ENCODE results near the gene ST8SIA4. TPM values are rescaled to one million over a fixed set of nuclear protein-coding genes. Genes with fewer than 3 reads are reported as not detected.

The ST8SIA4 gene
- total RNA-seq, 1 experiment from 2014 or later = 0.41 TPM

DNA sequence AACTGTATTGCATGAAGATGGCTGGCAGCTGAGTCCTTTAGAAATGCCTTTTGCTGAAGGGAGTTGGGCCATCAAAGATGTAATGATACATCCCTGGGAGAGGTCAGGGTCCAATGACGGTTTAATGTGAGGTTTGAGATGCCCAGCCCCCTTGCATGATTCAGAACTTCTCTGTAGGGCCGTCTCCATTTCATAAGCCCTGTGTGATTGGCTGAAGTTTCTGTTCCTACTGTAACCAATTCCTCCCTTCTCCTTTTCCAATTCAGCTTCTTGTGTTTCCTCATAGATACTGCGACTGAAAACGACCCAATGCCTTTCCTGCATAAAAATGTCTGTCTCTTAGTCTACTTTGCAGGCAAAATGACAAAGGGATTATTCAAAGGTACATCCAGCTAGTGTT is 47.9 kb upstream of the ST8SIA4 start:
- ChIA-PET POLR2A (no interaction called here), CTCF (no interaction called here)
- Histone ChIP-seq H3K36me3 (ENCODE audit: control insufficient read depth, insufficient read depth, low read length) (no peaks in the 10 kb centered on the region), H3K4me3 (ENCODE audit: low read depth in 2 of 2, low read length in 2 of 2) (no peak overlapping the region), H3K9me3 (ENCODE audit: control insufficient read depth, insufficient read depth, low read depth, low read length) (0 out of 2 replicates have a peak, but pooled peaks cover 3% of the 10 kb centered on the region), H3K27me3 (ENCODE audit: control insufficient read depth, insufficient read depth, low read length) (no peaks in the 10 kb centered on the region), H3K4me1 (ENCODE audit: control insufficient read depth, insufficient read depth, low read length) (no peaks in the 10 kb centered on the region), H3K27ac (ENCODE audit: low read length) (no peak overlapping the region)
- BruUV-seq (replicated peaks) = no TSS peak
- DNase-seq (ENCODE audit: low read depth, low spot score) (no peak), ATAC-seq (no peak)
- in situ Hi-C loops (cut with HindIII; ENCODE audit: low pct_unique_long_range_greater_than_20kb, low sequenced_read_pairs) = no loop called here
- intact Hi-C loops (cut with micrococcal nuclease; ENCODE audit: unreplicated experiment) = no loop called here
- TF ChIP-seq, protein P1, sequence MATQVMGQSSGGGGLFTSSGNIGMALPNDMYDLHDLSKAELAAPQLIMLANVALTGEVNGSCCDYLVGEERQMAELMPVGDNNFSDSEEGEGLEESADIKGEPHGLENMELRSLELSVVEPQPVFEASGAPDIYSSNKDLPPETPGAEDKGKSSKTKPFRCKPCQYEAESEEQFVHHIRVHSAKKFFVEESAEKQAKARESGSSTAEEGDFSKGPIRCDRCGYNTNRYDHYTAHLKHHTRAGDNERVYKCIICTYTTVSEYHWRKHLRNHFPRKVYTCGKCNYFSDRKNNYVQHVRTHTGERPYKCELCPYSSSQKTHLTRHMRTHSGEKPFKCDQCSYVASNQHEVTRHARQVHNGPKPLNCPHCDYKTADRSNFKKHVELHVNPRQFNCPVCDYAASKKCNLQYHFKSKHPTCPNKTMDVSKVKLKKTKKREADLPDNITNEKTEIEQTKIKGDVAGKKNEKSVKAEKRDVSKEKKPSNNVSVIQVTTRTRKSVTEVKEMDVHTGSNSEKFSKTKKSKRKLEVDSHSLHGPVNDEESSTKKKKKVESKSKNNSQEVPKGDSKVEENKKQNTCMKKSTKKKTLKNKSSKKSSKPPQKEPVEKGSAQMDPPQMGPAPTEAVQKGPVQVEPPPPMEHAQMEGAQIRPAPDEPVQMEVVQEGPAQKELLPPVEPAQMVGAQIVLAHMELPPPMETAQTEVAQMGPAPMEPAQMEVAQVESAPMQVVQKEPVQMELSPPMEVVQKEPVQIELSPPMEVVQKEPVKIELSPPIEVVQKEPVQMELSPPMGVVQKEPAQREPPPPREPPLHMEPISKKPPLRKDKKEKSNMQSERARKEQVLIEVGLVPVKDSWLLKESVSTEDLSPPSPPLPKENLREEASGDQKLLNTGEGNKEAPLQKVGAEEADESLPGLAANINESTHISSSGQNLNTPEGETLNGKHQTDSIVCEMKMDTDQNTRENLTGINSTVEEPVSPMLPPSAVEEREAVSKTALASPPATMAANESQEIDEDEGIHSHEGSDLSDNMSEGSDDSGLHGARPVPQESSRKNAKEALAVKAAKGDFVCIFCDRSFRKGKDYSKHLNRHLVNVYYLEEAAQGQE (IDR thresholded peaks at IDR 0.05; ENCODE audit: insufficient read depth in 1 of 2, low read depth in 2 of 2, low read length in 1 of 2) = no peak
- no peak for TF ChIP-seq TCF7L2 (IDR thresholded peaks at IDR 0.05; ENCODE audit: low read depth, low read length)

- no peaks in the 10 kb centered on the region for H3K27me3 ChIP-seq (ENCODE audit: control insufficient read depth, insufficient read depth, low read length)
- BruUV-seq (replicated peaks) = no TSS peak
- H3K27ac ChIP-seq (ENCODE audit: low read length) = no peak overlapping the region
- ATAC-seq (no peak), DNase-seq (ENCODE audit: low read depth, low spot score) (no peak)
- ChIA-PET CTCF (no interaction called here), POLR2A (no interaction called here)
- no peak for TF ChIP-seq POLR2AphosphoS5 (IDR thresholded peaks at IDR 0.05; ENCODE audit: low read depth, low read length)
- TF ChIP-seq, protein P1 (IDR thresholded peaks at IDR 0.05; ENCODE audit: insufficient read depth in 1 of 2, low read depth in 2 of 2, low read length in 1 of 2) = no peak
- TF ChIP-seq TCF7L2 (IDR thresholded peaks at IDR 0.05; ENCODE audit: low read depth, low read length) = no peak
- TF ChIP-seq, protein P2, sequence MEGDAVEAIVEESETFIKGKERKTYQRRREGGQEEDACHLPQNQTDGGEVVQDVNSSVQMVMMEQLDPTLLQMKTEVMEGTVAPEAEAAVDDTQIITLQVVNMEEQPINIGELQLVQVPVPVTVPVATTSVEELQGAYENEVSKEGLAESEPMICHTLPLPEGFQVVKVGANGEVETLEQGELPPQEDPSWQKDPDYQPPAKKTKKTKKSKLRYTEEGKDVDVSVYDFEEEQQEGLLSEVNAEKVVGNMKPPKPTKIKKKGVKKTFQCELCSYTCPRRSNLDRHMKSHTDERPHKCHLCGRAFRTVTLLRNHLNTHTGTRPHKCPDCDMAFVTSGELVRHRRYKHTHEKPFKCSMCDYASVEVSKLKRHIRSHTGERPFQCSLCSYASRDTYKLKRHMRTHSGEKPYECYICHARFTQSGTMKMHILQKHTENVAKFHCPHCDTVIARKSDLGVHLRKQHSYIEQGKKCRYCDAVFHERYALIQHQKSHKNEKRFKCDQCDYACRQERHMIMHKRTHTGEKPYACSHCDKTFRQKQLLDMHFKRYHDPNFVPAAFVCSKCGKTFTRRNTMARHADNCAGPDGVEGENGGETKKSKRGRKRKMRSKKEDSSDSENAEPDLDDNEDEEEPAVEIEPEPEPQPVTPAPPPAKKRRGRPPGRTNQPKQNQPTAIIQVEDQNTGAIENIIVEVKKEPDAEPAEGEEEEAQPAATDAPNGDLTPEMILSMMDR (IDR thresholded peaks at IDR 0.05) = no peak
- no peak for TF ChIP-seq SIN3A (IDR thresholded peaks at IDR 0.05; ENCODE audit: borderline replicate concordance, insufficient read depth, low read depth, low read length)
- in situ Hi-C loops (cut with HindIII; ENCODE audit: low pct_unique_long_range_greater_than_20kb, low sequenced_read_pairs) (no loop called here), intact Hi-C loops (cut with micrococcal nuclease; ENCODE audit: unreplicated experiment) (no loop called here)
- no peaks in the 10 kb centered on the region for H3K4me1 ChIP-seq (ENCODE audit: control insufficient read depth, insufficient read depth, low read length)
- no peak overlapping the region for H3K4me3 ChIP-seq (ENCODE audit: low read depth in 2 of 2, low read length in 2 of 2)
- H3K36me3 ChIP-seq (ENCODE audit: control insufficient read depth, insufficient read depth, low read length) = no peaks in the 10 kb centered on the region
- H3K9me3 ChIP-seq (ENCODE audit: control insufficient read depth, insufficient read depth, low read depth, low read length) = no peaks in the 10 kb centered on the region
Measured at GRCh38 chr5:100913298-100913697, 10.2 kb upstream of the ST8SIA4 start.

All from Panc1 (cell line).